ENCODE data around the gene AATF. TPM values are rescaled to one million over a fixed set of nuclear protein-coding genes. Genes with fewer than 3 reads are reported as not detected.

AATF gene
- polyA plus RNA-seq, 1 donor from 2014 or later, result 12.7 TPM

GRCh38 chr17:36947922-36948716 is 635 bp upstream of the AATF start:
- peaks cover 3% of the 10 kb centered on the region for H3K79me2 ChIP-seq (replicated peaks; ENCODE audit: insufficient read depth, low read length)
- H3K9me2 ChIP-seq (ENCODE audit: insufficient read depth, low read length), result no peaks in the 10 kb centered on the region
- no peaks in the 10 kb centered on the region for H3K9me3 ChIP-seq (ENCODE audit: low read length)
- H4K20me1 ChIP-seq (ENCODE audit: insufficient read depth), result no peaks in the 10 kb centered on the region
- TF ChIP-seq MXI1 (conservative IDR thresholded peaks at IDR 0.05; ENCODE audit: poor library complexity, severe bottlenecking) (no peak), EP300 (conservative IDR thresholded peaks at IDR 0.05; ENCODE audit: poor library complexity, severe bottlenecking) (no peak), EZH2 (IDR thresholded peaks at IDR 0.05; ENCODE audit: borderline replicate concordance, insufficient read depth, low read length, poor library complexity, severe bottlenecking) (no peak), REST (IDR thresholded peaks at IDR 0.05; ENCODE audit: borderline replicate concordance) (no peak), SMC3 (conservative IDR thresholded peaks at IDR 0.05; ENCODE audit: poor library complexity) (peak; percentile 43), TAF1 (IDR thresholded peaks at IDR 0.05; ENCODE audit: low read depth) (no peak)
- no peaks in the 10 kb centered on the region for H3F3A ChIP-seq (ENCODE audit: insufficient read depth, low read length, poor library complexity, severe bottlenecking)
- peaks cover 51% of the 10 kb centered on the region for H3K27me3 ChIP-seq (ENCODE audit: insufficient read depth, low read depth, low read length)
- H2AFZ ChIP-seq (ENCODE audit: low read depth, low read length), result peak overlapping the region; percentile 57
- H3K9ac ChIP-seq (ENCODE audit: low read length), result peak overlapping the region; percentile 77
- peak overlapping the region; percentile 41 for H3K27ac ChIP-seq (ENCODE audit: low read length)
- H3K36me3 ChIP-seq (ENCODE audit: insufficient read depth, low read length), result peaks cover 4% of the 10 kb centered on the region
- H3K4me3 ChIP-seq (ENCODE audit: low read length), result peak overlapping the region; percentile 73
- peak overlapping the region; percentile 66 for H3K4me2 ChIP-seq (ENCODE audit: low read length)

- H2AFZ ChIP-seq (ENCODE audit: low read depth, low read length), result peak overlapping the region; percentile 80
- H3K27me3 ChIP-seq (ENCODE audit: insufficient read depth, low read depth, low read length), result peaks cover 37% of the 10 kb centered on the region
- H3K27ac ChIP-seq (ENCODE audit: low read length), result no peak overlapping the region
- H3F3A ChIP-seq (ENCODE audit: insufficient read depth, low read length, poor library complexity, severe bottlenecking), result no peaks in the 10 kb centered on the region
- peak overlapping the region; percentile 79 for H3K4me2 ChIP-seq (ENCODE audit: low read length)
- H4K20me1 ChIP-seq (ENCODE audit: insufficient read depth), result no peaks in the 10 kb centered on the region
- no peak for TF ChIP-seq POLR2AphosphoS5 (IDR thresholded peaks at IDR 0.05)
- peak; percentile 11 for TF ChIP-seq REST (IDR thresholded peaks at IDR 0.05; ENCODE audit: borderline replicate concordance)
- no peak for TF ChIP-seq CTCF (IDR thresholded peaks at IDR 0.05; ENCODE audit: poor library complexity, severe bottlenecking)
- no peak for TF ChIP-seq MXI1 (conservative IDR thresholded peaks at IDR 0.05; ENCODE audit: poor library complexity, severe bottlenecking)
- no peak for TF ChIP-seq EP300 (conservative IDR thresholded peaks at IDR 0.05; ENCODE audit: poor library complexity, severe bottlenecking)
- no peak for TF ChIP-seq TAF1 (IDR thresholded peaks at IDR 0.05; ENCODE audit: low read depth)
- TF ChIP-seq RAD21 (conservative IDR thresholded peaks at IDR 0.05), result no peak
- peaks cover 8% of the 10 kb centered on the region for H3K36me3 ChIP-seq (ENCODE audit: insufficient read depth, low read length)
- peak overlapping the region; percentile 77 for H3K9ac ChIP-seq (ENCODE audit: low read length)
- peaks cover 3% of the 10 kb centered on the region for H3K79me2 ChIP-seq (replicated peaks; ENCODE audit: insufficient read depth, low read length)
- H3K4me3 ChIP-seq (ENCODE audit: low read length), result peak overlapping the region; percentile 73
- no peaks in the 10 kb centered on the region for H3K9me2 ChIP-seq (ENCODE audit: insufficient read depth, low read length)
- no peaks in the 10 kb centered on the region for H3K9me3 ChIP-seq (ENCODE audit: low read length)
These were observed 740 bp downstream of the AATF start for GRCh38 chr17:36949461-36949927.
